ENCODE results near the gene KCTD1. TPM values are rescaled to one million over a fixed set of nuclear protein-coding genes. Genes with fewer than 3 reads are reported as not detected.
A peak's percentile ranks its signal among the peaks of the same experiment; 100 is the strongest.

The KCTD1 gene
- 11.8 and 13.8 TPM in 2 replicates for total RNA-seq (2014; rRNA removed; shearing (Covaris generic))

GRCh38 chr18:26548415-26549262 lies at the start of gene KCTD1:
Gene KCTD1 (minus strand): TSS chr18:26548553. CDS start chr18:26548536, 17 bp downstream.
- DNase-seq (ENCODE audit: low spot score): peak; percentile 82

DNA sequence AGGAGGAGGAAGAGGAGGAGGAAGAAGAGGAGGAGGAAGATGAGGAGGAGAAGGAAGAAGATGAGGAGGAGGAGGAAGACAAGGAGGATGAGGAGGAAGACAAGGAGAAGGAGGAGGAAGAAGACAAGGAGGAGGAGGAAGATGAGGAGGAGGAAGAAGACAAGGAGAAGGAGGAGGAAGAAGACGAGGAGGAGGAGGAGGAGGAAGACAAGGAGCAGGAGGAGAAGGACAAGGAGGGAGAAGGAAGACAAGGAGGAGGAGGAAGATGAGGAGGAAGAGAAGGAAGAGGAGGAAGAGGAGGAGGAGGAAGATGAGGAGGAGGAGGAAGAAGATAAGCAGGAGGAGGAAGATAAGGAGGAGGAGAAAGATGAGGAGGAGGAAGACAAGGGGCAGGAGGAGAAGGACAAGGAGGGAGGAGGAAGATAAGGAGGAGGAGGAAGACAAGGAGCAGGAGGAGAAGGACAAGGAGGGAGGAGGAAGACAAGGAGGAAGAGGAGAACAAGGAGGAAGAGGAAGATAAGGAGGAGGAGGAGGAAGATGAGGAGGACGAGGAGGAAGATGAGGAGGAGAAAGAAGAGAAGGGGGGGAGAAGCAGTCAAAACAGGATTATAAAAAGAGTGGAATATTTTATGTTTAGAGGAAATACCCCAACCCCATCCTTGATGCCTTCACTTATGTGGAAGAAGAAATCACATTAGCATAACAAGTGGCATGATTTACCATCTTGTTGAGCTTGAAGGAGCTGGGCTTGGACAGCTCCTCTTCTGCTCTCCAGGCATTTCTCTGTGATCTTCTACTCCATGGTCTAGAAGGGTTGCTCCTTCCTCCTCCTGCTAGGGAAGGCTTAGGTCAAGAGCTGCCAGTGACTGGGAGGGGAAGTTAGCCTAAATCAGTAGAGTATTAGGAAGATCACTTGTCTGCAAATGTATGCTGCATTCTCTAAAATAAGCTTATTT lies 45.3 kb upstream of the KCTD1 start:
- DNase-seq (ENCODE audit: low spot score): no peak

DNA sequence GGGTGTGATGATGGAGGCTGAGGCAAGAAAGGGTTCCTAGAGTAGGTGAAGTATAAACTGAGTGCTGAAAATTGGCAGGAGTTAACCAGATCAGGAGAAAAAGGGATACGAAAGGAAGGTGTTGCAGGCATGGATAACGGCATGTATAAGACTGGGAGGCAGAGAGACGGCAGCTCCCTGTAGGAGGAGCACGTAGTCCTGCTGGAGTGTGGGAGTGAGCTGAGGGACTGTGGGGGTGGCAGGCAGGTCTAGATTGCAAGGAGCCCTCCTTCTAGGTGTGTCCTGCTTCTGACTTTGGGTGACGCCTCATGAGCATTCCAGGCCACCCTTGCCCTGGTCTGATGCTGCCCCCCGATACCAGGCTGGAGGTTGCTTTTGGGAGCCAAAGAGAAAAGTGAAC lies 36.4 kb upstream of the KCTD1 start:
- DNase-seq (ENCODE audit: low spot score): no peak

DNA sequence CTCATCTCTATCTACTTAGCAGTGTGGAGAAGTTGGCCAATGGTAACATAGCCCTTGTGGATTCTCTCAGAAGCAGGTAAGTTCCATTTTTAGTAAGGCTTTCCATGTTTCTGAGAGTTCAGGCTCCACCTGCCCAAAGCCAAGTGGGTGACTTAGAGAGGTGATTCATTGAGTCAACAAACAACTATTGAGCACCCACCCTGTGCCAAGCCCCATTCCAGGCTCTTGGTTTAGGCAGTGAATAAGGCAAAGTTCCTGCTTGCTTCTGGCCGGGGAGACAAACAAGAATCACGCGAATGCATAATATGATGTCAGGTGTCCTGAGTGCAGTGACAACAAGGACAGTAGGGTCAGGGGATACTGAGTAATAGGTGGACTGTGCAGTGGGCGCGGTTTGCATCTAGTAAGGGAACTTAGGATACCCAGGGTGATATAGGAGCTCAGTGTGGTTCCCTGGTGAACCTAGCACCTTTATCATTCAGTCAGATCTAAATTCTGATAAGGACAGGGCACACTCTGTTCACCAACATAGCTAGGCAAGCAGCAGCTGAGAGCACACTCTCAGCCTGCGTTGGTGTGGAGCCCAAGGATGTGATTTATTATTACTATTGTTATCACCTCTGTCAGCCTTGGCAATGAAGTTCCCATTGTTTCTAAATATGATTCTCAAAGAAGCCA lies 31.7 kb upstream of the KCTD1 start:
- no peak for DNase-seq (ENCODE audit: low spot score)

DNA sequence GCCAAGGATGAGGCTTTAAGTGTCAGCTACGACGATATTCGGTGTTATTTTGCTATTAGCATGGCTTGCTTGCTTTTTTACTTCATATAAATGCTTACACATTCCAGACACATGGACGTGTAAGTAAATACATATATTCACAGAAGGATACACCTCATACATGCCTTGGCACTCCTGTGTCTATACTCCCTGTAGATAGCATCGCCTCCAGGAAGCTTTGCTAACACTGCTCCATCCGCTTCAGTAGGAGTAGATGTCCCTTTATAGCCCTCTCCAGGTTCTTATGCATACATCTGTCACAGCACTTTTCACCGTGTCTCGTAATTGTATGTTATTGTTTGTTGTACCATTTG lies 27.5 kb upstream of the KCTD1 start:
- DNase-seq (ENCODE audit: low spot score): no peak

- DNase-seq (ENCODE audit: low spot score): peak; percentile 60
These were observed 26.9 kb upstream of the KCTD1 start for GRCh38 chr18:26574958-26575864.

DNA sequence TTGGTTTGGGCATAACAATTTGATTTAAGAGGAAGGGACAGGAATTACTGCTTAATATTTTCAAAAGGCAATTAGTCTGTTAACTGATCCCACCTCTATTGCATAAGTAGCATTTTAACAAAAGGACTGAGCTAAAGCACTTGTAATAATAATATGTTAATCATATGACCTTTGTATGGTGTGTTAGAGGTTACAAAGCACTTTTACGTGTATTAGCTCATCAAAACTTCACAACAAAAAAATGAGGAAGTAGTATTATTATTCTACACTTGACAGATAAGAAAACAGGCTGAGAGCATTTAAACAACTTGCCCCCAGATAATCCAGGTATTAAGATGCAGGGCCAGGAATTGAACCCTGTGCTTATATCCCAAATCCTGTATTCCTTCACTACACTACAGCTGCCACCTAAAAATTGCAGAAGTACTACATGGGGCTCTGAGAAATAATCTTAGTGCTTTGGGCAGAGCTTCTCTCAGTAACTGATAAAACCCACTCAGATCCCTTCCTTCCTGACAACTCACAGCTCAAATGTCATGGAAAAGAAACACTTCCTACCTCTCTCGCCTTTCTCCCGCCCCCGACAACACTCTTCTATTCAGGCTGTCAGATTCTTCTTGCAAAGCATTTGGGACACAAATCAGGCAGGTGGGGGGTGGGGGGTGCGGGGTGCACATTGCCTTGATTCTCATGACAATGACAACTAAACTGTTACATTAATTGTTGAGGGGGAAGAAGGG lies 20.7 kb upstream of the KCTD1 start:
- DNase-seq (ENCODE audit: low spot score): no peak

GRCh38 chr18:26568513-26568912 lies 20.2 kb upstream of the KCTD1 start:
- DNase-seq (ENCODE audit: low spot score): no peak

DNA sequence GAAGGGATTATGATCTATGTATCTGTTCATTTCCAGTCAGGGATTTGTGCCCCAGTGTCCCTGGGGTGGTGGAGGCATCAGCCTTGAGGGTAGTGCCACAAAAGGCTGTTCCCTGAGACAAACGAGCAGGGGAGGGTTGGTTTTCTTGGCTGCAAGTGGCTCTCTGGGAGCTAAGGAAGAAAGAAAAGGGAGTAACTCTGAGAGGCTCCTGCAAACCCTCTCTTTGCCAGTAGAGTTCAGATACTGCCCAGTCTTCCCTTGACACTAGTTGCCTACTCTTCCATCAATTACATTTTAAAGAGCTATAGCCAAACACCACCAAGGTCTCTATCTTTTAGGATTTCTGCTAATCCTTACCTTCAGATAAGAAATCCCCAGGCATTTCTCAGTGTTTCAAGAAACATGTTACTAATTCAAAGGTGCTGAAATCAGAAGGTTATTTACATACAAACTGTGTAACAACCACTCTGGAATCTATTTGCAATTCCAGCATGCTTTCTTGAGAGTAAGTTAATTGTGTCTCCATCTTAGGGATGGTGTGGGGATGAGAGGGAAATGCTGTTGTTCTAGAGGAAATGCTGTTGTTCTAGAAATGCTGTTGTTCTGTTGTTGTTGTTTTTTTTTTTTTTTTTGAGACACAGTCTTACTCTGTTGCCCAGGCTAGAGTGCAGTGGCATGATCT lies 18.7 kb upstream of the KCTD1 start:
- no peak for DNase-seq (ENCODE audit: low spot score)

DNA sequence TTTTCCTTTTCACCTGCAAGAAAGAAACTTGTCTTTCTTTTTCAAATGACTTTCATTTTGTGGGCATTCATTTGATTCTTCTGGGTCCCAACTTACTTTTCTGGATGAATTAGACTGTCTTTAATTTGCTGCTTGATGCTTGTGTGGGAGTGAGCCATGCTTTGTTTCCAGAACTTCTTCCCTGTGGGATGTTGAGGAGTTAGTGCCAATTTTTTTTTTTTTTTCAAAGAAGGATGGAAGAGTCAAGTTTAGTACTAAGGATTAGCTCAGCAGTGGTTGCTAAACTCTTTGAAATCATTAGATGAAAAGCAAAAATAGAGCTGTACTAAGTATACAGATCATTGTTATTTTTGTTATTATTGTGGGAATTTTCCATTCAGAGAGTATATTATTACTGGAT lies 17.2 kb upstream of the KCTD1 start:
- DNase-seq (ENCODE audit: low spot score): no peak

- no peak for DNase-seq (ENCODE audit: low spot score)
These were observed 14.7 kb upstream of the KCTD1 start for GRCh38 chr18:26563024-26563423.

- DNase-seq (ENCODE audit: low spot score): no peak
These were observed 14.2 kb upstream of the KCTD1 start for GRCh38 chr18:26562568-26562967.

- no peak for DNase-seq (ENCODE audit: low spot score)
These were observed 13.4 kb upstream of the KCTD1 start for GRCh38 chr18:26561769-26562168.

- DNase-seq (ENCODE audit: low spot score): no peak
These were observed 8.2 kb upstream of the KCTD1 start for GRCh38 chr18:26556573-26556972.

GRCh38 chr18:26555804-26556553 lies 7.6 kb upstream of the KCTD1 start:
- no peak for DNase-seq (ENCODE audit: low spot score)

GRCh38 chr18:26553943-26554342 lies 5.6 kb upstream of the KCTD1 start:
- no peak for DNase-seq (ENCODE audit: low spot score)

GRCh38 chr18:26551695-26552081 lies 3.3 kb upstream of the KCTD1 start:
- no peak for DNase-seq (ENCODE audit: low spot score)

DNA sequence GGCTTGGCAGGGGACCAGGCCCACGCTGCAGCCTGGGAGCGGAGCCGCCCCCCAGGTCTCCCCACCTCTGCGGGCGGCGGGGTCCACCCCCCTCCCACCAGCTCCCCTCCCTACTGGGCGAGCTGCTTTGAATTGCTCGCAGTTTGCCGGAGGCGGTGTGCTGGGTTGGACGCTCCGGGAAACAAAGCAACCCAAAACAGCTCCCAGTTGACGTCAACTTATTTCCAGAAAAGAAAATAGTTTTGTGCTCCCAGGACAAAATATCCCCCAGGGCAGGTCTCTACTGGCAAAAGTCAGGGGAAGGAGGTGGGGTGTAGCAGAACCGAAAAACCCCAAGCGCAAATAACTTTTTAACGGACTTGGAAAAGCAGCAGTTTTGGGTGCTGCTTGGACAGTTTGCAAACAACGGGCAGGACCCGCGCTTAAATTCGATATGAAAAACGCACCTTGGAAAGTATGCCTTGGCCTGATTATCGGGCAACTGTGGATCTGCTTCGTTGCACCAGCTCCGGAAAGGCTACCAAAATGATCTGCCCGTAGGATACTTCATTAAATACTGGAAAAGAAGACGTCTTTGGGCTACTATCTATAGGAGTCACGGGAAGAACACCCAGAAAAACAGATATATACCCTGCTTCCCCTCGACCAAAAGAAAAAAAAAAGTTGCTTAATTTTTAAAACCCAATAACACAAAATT lies 2.8 kb upstream of the KCTD1 start:
- DNase-seq (ENCODE audit: low spot score): no peak
